CD4-positive, alpha-beta T cell treated with Interleukin-2 at 100 ng/mL for 4 hours (primary cell): ENCODE measurements around the gene GPR176.

ENCODE experiments used
- DNase-seq: peaks from one replicate; pipeline ENCODE4 v3.0.0-alpha.2; 2020; ENCODE audit warnings: low spot score

Gene GPR176, protein sequence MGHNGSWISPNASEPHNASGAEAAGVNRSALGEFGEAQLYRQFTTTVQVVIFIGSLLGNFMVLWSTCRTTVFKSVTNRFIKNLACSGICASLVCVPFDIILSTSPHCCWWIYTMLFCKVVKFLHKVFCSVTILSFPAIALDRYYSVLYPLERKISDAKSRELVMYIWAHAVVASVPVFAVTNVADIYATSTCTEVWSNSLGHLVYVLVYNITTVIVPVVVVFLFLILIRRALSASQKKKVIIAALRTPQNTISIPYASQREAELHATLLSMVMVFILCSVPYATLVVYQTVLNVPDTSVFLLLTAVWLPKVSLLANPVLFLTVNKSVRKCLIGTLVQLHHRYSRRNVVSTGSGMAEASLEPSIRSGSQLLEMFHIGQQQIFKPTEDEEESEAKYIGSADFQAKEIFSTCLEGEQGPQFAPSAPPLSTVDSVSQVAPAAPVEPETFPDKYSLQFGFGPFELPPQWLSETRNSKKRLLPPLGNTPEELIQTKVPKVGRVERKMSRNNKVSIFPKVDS

DNA sequence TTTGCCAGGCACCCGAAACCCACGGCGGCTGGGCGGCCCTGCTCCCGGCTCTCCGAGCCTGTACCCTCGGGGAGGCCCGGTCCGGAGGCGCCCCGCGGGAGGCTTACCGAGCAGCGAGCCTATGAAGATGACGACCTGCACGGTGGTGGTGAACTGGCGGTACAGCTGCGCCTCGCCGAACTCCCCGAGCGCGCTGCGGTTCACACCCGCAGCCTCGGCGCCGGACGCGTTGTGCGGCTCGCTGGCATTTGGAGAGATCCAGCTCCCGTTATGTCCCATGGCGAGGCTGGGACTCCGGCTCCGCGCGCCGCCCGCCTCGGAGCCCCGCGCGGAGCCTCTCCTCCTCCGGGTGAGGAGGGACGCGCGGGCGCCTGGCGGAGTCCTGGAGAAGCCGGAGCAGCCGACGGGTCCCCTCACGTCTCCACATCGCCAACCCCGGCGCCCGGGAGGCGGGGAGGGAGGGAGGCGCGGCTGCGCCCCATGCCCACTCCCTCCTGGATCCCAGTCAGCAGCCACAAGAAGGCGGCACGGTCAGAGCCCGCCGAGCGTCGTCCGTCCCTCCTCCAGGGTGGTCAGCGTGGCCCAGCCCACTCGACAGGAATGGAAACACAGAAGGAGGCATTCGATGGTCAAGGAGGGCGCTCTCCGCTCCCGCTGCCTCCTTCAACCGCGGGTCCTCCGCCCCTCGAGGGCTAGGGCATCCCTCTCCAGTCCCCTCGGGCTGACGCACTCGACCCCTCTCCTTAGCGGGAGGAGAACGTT is at the start of gene GPR176:
Gene GPR176, minus strand, starts transcription at position 519 of the 762 bp plus-strand sequence. Its CDS starts 240 bp downstream, at position 279.
- DNase-seq, result peak; percentile 8

DNA sequence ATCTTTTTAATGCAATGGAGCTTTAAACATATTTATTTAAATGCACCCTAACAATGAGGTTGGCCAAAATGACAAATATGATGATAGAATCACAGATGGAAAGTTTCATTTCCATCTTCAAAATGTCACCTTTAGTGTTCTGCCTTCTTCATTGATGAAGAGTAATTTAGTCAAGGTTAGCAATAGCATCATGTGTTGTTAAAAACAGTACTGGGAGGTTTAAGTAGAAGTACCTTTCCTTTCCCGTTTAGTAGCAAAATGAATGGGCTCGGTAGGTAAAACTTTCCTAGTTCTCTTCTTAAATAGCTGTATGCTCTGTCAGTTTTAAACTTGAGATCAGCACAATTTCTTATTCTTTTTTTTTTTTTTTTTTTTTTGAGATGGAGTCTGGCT is 48.9 kb upstream of the GPR176 start:
- DNase-seq, result no peak

DNA sequence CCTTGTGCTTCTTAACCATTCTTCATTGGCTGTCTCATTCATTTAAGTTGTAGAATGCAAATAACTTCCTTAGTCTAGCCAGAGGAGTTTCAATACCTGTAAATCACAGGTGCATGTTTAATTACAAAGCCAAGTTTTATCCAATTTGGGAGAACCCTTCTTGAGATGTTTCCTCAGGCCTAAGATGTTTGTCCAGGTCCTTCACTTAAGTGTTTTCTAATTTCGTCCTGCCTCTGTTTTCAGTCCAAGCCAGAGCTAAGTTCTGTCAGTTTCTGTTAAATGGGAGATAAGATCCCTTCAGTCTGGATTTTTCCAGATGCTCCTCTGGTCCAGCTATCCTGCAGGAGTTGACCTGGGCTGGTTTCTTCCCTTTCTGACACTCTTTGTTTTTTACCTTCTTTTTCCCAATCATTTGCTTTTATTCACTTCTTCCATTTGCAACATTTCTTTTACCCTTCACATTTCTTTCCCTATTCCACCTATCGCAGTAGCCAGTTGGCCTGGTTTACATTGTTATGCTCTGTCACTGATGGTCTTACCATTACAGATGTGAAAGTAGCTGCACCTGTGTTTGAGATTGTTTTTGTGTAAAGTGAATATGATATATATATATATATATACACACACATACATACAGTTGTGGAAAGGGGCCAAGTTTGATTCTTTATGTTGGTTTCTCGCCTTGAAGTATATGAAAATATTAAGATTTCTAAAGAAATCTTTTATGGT is 48.4 kb upstream of the GPR176 start:
- no peak for DNase-seq

GRCh38 chr15:39966521-39966920 is 46.5 kb upstream of the GPR176 start:
- no peak for DNase-seq

DNA sequence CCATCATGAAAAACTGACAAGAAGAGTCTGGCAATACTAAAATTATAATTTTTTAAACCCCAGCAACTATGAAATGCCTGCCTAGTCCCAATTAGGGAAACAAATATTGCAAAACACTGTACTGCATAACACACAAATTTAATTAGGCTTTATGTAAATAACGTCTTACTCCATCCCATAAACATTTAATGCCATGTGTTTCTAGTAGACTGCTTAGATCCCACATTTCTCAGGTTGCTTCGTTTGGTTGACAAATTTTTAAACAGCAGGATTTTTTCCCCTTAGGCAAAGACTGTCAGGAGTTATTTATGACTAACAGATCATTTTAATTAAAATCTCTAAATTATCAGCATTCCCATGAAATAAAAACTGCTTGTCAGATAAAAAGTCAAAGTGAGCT is 43.7 kb upstream of the GPR176 start:
- no peak for DNase-seq

GRCh38 chr15:39961051-39961450 is 41.0 kb upstream of the GPR176 start:
- DNase-seq, result no peak

GRCh38 chr15:39960411-39960810 is 40.3 kb upstream of the GPR176 start:
- DNase-seq, result no peak

GRCh38 chr15:39959411-39959810 is 39.3 kb upstream of the GPR176 start:
- no peak for DNase-seq

DNA sequence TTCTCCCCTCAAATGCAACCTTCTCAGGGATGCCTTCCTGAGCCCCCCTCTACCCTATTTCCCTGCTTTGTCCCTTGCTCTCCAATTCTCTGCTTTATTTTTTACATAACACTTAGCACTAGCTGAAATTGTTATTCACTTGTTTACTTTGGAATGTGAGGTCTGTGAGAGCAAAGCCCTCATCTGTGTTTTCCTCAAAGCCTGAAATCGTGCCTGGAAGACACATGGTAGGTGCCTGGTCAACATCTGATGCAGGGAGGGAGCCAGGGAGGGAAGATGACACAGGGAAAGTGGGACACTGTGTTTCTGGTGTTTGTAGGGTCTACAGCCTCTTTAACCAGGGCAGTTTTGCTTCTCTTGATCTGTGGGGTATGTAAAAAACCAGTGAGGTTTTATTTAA is 37.4 kb upstream of the GPR176 start:
- DNase-seq, result no peak

- DNase-seq, result no peak
Measured at GRCh38 chr15:39953521-39953920, 33.5 kb upstream of the GPR176 start.

GRCh38 chr15:39951561-39951960 is 31.5 kb upstream of the GPR176 start:
- DNase-seq, result no peak

GRCh38 chr15:39948817-39949216 is 28.8 kb upstream of the GPR176 start:
- DNase-seq, result no peak

DNA sequence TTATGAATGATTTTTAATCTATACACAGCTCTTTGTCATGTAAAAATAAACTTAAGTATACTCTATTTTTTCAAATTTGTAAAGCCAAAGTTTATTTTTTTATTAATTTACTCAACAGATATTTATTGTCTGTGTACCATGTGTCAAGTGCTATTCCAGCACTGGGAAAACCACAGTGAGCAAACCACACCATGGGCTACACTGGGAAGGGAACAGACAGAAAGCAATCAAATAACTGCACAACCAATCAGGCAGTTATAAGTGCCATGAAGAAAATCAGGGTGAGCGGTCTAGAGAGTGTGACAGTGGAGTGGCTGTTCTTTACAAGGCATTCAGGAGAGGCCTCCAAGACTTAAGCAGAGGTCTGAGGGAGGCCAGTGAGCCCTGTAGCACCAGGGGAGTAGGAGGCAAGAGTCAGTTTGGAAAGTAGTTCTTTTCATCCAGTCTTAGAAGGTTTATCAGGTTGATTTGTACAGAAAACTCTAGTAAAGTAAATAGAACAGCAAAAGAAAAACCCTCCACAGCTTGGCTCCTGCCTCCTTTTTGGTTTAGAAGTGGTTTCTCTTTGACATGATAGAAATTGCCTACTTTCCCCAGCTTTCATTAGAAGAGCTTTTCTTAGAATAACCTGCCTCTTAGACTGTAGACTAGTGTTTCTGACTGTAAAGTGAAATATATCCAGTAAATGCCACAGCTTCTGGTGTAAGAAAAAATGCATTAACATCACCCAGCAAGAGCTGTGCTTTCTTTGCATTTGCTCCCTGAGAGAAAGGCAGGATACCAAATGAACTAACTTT is 27.5 kb upstream of the GPR176 start:
- DNase-seq, result no peak

DNA sequence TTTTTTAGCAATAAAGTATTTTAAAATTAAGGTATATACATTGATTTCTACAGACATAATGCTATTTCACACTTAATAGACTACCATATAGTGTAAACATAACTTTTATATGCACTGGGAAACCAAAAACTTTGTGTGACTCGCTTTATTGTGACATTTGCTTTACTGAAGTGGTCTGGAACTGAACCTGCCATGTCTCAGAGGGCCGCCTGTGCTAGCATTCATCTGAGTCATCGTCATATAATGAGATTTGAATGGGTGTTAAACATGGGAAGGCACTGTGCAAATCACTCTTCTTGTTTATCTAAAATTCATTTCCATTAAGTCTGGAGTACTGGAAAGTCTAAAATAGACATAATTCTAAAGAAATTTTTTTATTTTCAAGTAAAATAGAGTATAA is 26.8 kb upstream of the GPR176 start:
- DNase-seq, result no peak

- no peak for DNase-seq
Measured at GRCh38 chr15:39944726-39945125, 24.7 kb upstream of the GPR176 start.

DNA sequence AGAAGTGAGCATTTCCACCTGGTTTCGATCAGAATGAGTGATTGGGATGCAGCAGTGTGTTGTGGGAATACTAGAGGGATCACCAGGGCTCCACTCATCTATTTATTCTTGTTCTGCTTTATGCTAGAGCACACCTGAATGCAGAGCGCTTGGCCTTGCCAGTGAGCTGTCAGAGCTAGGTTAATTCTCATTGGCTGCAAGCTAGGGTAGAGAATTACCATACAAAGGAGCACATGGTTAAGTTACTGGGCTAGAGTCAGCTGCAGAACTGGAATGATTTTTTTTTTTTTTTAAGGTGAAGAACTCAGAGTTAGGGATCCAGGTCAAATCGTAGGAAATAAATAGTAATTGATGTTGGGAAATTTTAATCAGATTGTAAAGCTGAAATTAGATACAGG is 22.7 kb upstream of the GPR176 start:
- no peak for DNase-seq

- no peak for DNase-seq
Measured at GRCh38 chr15:39942101-39942752, 22.2 kb upstream of the GPR176 start.

DNA sequence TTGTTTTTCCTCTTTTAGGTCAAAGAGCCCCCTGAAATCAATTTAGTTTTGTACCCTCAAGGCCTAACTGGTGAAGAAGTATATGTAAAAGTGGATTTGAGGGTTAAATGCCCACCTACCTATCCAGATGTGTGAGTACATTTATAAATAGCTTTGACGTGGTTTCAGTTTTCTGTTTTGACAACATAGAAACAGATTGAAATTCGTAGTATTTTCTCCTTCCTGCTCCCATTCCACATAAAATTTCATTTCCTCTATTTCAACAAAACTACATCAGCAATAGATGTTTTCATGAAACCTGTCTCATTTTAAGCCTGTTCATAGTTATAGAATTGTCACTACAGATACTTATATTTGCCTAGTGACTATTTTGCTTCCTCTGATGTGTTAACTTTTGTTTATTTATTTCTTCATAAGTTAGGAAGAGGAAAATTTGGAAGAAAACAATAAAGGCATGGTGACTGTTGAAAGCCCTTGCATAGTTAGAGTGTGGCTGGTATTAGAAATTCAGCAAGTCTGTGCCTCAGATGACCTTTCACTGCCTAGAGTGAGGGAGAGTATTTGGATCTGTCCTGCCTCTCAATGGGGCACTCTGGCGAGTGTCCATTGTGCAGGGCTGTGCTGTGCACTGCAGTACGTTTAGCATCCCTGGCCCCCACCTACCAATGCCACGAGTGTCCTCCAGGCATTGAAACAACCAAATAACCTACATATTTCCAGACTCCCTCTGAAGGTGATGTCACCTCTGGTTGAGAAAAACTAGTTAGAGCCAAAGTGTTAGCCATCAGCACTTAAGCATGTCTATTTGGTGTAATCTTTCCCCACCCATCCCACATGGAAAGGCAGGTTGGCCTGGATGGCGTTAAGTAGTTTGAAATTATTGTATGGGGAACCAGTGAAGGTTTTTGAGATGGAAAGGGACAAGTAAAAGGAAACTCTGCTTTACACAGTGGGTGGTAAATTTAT is 19.7 kb upstream of the GPR176 start:
- no peak for DNase-seq

- no peak for DNase-seq
Measured at GRCh38 chr15:39937696-39938095, 17.6 kb upstream of the GPR176 start.

- no peak for DNase-seq
Measured at GRCh38 chr15:39936681-39937080, 16.6 kb upstream of the GPR176 start.
